Hematopoietic multipotent progenitor cell treated with erythropoietin and hydrocortisone succinate and interleukin-3 and kit ligand, for 15 days (in vitro differentiated cells): Measurements from ENCODE around the gene CDH13.

Source experiments
- DNase-seq: peaks from one replicate; pipeline ENCODE4 v3.0.0-alpha.2; 2015; ENCODE audit warnings: low spot score

Gene CDH13

GRCh38 chr16:83579436-83579835 lies 952.7 kb downstream of the CDH13 start:
- DNase-seq = no peak

- DNase-seq = no peak
Observed at GRCh38 chr16:83581082-83581481, 954.3 kb downstream of the CDH13 start.

- DNase-seq = no peak
Observed at GRCh38 chr16:83581994-83582747, 955.4 kb downstream of the CDH13 start.

GRCh38 chr16:83586036-83586435 lies 959.3 kb downstream of the CDH13 start:
- DNase-seq = no peak

GRCh38 chr16:83586461-83587200 lies 959.9 kb downstream of the CDH13 start:
- no peak for DNase-seq

GRCh38 chr16:83587201-83587600 lies 960.4 kb downstream of the CDH13 start:
- no peak for DNase-seq

- DNase-seq = no peak
Observed at GRCh38 chr16:83588070-83588469, 961.3 kb downstream of the CDH13 start.

- DNase-seq = no peak
Observed at GRCh38 chr16:83589576-83589975, 962.8 kb downstream of the CDH13 start.

GRCh38 chr16:83592778-83593177 lies 966.0 kb downstream of the CDH13 start:
- no peak for DNase-seq

- no peak for DNase-seq
Observed at GRCh38 chr16:83599789-83600462, 973.2 kb downstream of the CDH13 start.

GRCh38 chr16:83602761-83603722 lies 976.3 kb downstream of the CDH13 start:
- no peak for DNase-seq

- DNase-seq = no peak
Observed at GRCh38 chr16:83603723-83604570, 977.2 kb downstream of the CDH13 start.

- no peak for DNase-seq
Observed at GRCh38 chr16:83606486-83607030, 979.8 kb downstream of the CDH13 start.

- DNase-seq = no peak
Observed at GRCh38 chr16:83609178-83609577, 982.4 kb downstream of the CDH13 start.

- no peak for DNase-seq
Observed at GRCh38 chr16:83615141-83615952, 988.6 kb downstream of the CDH13 start.

GRCh38 chr16:83615953-83616350 lies 989.2 kb downstream of the CDH13 start:
- no peak for DNase-seq

GRCh38 chr16:83619381-83620150 lies 992.8 kb downstream of the CDH13 start:
- no peak for DNase-seq

- DNase-seq = no peak
Observed at GRCh38 chr16:83622010-83622409, 995.2 kb downstream of the CDH13 start.
